Measurements from ENCODE around the gene SRPK3.

SRPK3 gene

DNA sequence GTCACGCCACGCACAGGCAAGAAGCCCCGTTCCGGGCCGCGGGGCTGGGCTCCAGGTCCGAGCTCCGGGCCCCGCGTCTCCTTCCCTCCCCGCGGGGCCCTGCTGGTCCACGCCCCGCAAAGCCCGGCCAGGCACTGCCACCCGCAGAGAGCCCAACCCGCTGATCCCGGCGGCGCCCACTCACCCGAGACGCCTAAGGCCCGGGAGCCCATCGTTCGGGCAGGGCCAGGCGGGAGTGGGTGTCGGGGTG lies 48.6 kb downstream of the SRPK3 start:
- Histone ChIP-seq H3K27me3 (ENCODE audit: control insufficient read depth, low read length) (peaks cover 11% of the 10 kb centered on the region), H3K27ac (ENCODE audit: low read depth, low read length) (no peak overlapping the region), H3K4me3 (ENCODE audit: low read length) (no peak overlapping the region), H3K4me1 (ENCODE audit: control insufficient read depth, low read length) (no peaks in the 10 kb centered on the region), H3K4me2 (ENCODE audit: low read length) (no peak overlapping the region), H3K9me2 (replicated peaks; ENCODE audit: control insufficient read depth, low read length) (no peaks in the 10 kb centered on the region), H3K36me3 (ENCODE audit: control insufficient read depth, low read length) (no peaks in the 10 kb centered on the region), H3F3A (ENCODE audit: control insufficient read depth, insufficient read depth) (no peaks in the 10 kb centered on the region), H3K9me3 (ENCODE audit: control insufficient read depth, insufficient read depth, low read length) (no peaks in the 10 kb centered on the region), H4K20me1 (ENCODE audit: control insufficient read depth, insufficient read depth, low read depth, low read length) (no peaks in the 10 kb centered on the region), H3K79me2 (ENCODE audit: control insufficient read depth, low read length) (no peaks in the 10 kb centered on the region)
- TF ChIP-seq, protein P1, sequence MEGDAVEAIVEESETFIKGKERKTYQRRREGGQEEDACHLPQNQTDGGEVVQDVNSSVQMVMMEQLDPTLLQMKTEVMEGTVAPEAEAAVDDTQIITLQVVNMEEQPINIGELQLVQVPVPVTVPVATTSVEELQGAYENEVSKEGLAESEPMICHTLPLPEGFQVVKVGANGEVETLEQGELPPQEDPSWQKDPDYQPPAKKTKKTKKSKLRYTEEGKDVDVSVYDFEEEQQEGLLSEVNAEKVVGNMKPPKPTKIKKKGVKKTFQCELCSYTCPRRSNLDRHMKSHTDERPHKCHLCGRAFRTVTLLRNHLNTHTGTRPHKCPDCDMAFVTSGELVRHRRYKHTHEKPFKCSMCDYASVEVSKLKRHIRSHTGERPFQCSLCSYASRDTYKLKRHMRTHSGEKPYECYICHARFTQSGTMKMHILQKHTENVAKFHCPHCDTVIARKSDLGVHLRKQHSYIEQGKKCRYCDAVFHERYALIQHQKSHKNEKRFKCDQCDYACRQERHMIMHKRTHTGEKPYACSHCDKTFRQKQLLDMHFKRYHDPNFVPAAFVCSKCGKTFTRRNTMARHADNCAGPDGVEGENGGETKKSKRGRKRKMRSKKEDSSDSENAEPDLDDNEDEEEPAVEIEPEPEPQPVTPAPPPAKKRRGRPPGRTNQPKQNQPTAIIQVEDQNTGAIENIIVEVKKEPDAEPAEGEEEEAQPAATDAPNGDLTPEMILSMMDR (IDR thresholded peaks at IDR 0.05; ENCODE audit: low read depth, low read length, poor library complexity, severe bottlenecking): no peak
- no peak for TF ChIP-seq EZH2phosphoT487 (IDR thresholded peaks at IDR 0.05; ENCODE audit: borderline replicate concordance, low read length)

DNA sequence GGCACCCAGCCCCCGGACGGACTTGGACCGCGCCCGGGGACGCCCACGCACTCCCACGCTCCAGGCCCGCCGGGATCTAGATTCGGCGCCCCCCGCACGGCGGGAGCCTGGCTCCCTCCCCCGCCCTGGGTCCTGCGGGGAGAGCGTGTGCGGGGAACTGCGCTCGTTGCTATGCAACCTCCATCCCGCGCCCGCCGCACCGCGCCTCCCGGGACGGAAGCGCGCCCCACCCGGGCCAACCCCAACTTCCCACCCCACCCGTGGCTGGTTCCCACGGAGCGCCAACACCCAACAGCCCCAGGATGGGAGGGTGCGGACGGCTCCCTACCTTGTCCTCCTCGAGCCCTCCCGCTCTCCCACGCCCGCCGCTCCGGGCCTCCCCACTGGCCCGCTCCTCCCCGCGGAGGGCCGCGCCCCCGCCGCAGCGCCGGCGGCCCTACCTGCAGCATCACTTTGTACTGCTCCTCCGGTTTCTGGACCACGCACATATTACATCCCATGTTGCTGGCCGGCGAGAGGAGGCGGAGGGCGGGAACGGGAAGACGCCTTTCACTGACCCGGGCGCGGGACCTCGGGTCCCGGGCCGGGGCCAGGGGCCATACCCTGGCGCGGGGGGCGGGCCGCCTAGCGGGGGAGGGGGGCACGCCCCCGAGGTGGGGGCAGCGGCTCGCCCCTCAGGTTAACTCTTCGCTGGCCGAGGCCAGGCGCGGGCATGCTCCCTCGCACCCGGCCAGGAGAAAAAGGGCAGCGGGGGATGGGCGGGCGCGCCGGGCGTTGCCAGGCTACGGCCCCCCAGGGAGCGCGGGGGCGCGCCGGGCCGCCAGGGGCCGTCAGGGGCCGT lies 49.2 kb downstream of the SRPK3 start, which contains the start of gene PDZD4:
Gene PDZD4, minus strand, starts transcription at position 746 of the 841 bp plus-strand sequence. Its CDS starts 246 bp downstream, at position 500.
- H3F3A ChIP-seq (ENCODE audit: control insufficient read depth, insufficient read depth): no peaks in the 10 kb centered on the region
- H3K9me2 ChIP-seq (replicated peaks; ENCODE audit: control insufficient read depth, low read length): no peaks in the 10 kb centered on the region
- no peak within 1 kb of the TSS for H3K4me3 ChIP-seq (ENCODE audit: low read length)
- H3K79me2 ChIP-seq (ENCODE audit: control insufficient read depth, low read length): no peaks in the 10 kb centered on the region
- no peak within 1 kb of the TSS for H3K4me2 ChIP-seq (ENCODE audit: low read length)
- TF ChIP-seq, protein P1 (IDR thresholded peaks at IDR 0.05; ENCODE audit: low read depth, low read length, poor library complexity, severe bottlenecking): no peak
- no peak for TF ChIP-seq EZH2phosphoT487 (IDR thresholded peaks at IDR 0.05; ENCODE audit: borderline replicate concordance, low read length)
- no peak within 1 kb of the TSS for H3K27ac ChIP-seq (ENCODE audit: low read depth, low read length)
- no peaks in the 10 kb centered on the region for H4K20me1 ChIP-seq (ENCODE audit: control insufficient read depth, insufficient read depth, low read depth, low read length)
- peaks cover 11% of the 10 kb centered on the region for H3K27me3 ChIP-seq (ENCODE audit: control insufficient read depth, low read length)
- no peaks in the 10 kb centered on the region for H3K36me3 ChIP-seq (ENCODE audit: control insufficient read depth, low read length)
- H3K4me1 ChIP-seq (ENCODE audit: control insufficient read depth, low read length): no peaks in the 10 kb centered on the region
- no peaks in the 10 kb centered on the region for H3K9me3 ChIP-seq (ENCODE audit: control insufficient read depth, insufficient read depth, low read length)

DNA sequence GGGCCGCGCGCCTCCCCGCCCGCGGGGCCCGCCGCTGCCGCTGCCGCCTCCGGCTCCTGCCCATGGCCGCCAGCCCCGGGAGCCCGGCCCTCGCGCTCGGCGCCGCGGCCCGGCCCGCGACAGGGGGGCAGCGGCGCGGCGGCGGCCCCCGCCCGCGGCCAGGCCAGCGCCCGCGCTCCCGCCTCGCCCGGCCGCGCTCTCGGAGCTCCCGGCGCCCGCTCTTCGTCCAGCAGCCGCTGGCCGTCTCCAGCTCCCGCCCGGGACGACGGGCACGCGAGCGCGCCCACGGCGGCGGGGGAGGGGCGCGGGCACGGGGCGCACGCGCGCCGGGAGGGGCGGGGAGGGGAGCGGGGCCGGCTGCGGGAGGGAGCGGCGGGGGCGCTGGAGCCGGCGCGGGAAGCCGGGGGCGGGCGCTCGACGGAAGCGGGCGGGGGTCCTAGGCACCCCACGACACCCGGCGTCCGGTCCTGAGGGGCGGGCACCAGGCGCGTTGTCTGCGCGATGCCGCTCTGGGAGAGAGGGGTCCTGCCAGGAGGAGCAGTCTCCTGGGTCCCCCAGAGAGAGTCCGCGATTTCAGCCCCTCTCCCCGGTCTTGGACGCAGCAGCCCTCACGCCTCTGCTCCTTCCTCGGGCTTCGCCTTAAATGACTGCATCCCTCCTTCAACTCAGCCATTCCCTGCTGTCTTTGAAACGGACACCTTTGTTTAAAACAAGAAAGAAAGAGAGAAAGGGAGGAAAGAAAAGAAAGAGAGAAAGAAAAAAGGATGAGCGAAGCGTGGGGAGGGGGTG lies 50.0 kb downstream of the SRPK3 start:
- Histone ChIP-seq H3K4me2 (ENCODE audit: low read length) (no peak overlapping the region), H3K9me2 (replicated peaks; ENCODE audit: control insufficient read depth, low read length) (no peaks in the 10 kb centered on the region), H3K4me1 (ENCODE audit: control insufficient read depth, low read length) (no peaks in the 10 kb centered on the region), H3K79me2 (ENCODE audit: control insufficient read depth, low read length) (no peaks in the 10 kb centered on the region), H3K4me3 (ENCODE audit: low read length) (no peak overlapping the region), H3K9me3 (ENCODE audit: control insufficient read depth, insufficient read depth, low read length) (no peaks in the 10 kb centered on the region), H3K27me3 (ENCODE audit: control insufficient read depth, low read length) (peaks cover 11% of the 10 kb centered on the region), H4K20me1 (ENCODE audit: control insufficient read depth, insufficient read depth, low read depth, low read length) (no peaks in the 10 kb centered on the region), H3F3A (ENCODE audit: control insufficient read depth, insufficient read depth) (no peaks in the 10 kb centered on the region), H3K36me3 (ENCODE audit: control insufficient read depth, low read length) (no peaks in the 10 kb centered on the region), H3K27ac (ENCODE audit: low read depth, low read length) (no peak overlapping the region)
- TF ChIP-seq, protein P1 (IDR thresholded peaks at IDR 0.05; ENCODE audit: low read depth, low read length, poor library complexity, severe bottlenecking): no peak
- no peak for TF ChIP-seq EZH2phosphoT487 (IDR thresholded peaks at IDR 0.05; ENCODE audit: borderline replicate concordance, low read length)
